SU-DHL-6 (cell line): ENCODE results near the gene KIAA1614.
"Not testable (repeated sequence)": the region's sequence is repeated elsewhere in the genome, so short reads cannot be mapped to it uniquely, and the experiment has no call there.

Experiments
- H2AFZ ChIP-seq: fragments of 200-600 bp; sonication (generic); 2 replicates; pipeline ENCODE4 v1.6.1; 2014; ENCODE audit warnings: low read depth, mild to moderate bottlenecking, moderate library complexity, mixed read lengths, antibody characterized with exemption, low read length; ENCODE audit not compliant: severe bottlenecking
- H3F3A ChIP-seq: fragments of 200-600 bp; shearing (Covaris generic); 2 replicates; pipeline ENCODE4 v1.6.0; 2016; ENCODE audit warnings: antibody characterized with exemption, mild to moderate bottlenecking; ENCODE audit not compliant: insufficient read depth
- H3K27ac ChIP-seq: fragments of 200-600 bp; sonication (generic); 2 replicates; pipeline ENCODE4 v1.5.1; 2016; ENCODE audit warnings: low read depth, mild to moderate bottlenecking, low read length, moderate library complexity, mixed read lengths
- H3K27me3 ChIP-seq: fragments of 200-600 bp; sonication (generic), shearing (Covaris generic); 2 replicates; pipeline ENCODE4 v1.6.0; 2014; ENCODE audit warnings: mild to moderate bottlenecking, low read length
- H3K36me3 ChIP-seq: fragments of 200-600 bp; sonication (generic); 2 replicates; pipeline ENCODE4 v1.6.1; 2014; ENCODE audit warnings: mild to moderate bottlenecking, low read length, mixed read lengths
- H3K4me2 ChIP-seq: fragments of 300-600, 200-600 bp; shearing (Covaris generic), sonication (generic); 2 replicates; pipeline ENCODE4 v1.6.0; 2014; ENCODE audit warnings: low read length, low read depth, mild to moderate bottlenecking; ENCODE audit not compliant: poor library complexity, severe bottlenecking
- H3K4me3 ChIP-seq: fragments of 200-600 bp; sonication (generic); 2 replicates; pipeline ENCODE4 v1.5.1; 2014; ENCODE audit warnings: antibody characterized with exemption, low read length, mild to moderate bottlenecking, mixed read lengths; ENCODE audit not compliant: insufficient read depth, poor library complexity, severe bottlenecking
- H3K79me2 ChIP-seq: fragments of 200-600 bp; sonication (generic); 2 replicates; pipeline ENCODE4 v1.6.1; 2014; ENCODE audit warnings: mild to moderate bottlenecking, low read length, moderate library complexity; ENCODE audit not compliant: insufficient read depth
- H3K9ac ChIP-seq: fragments of 200-600 bp; sonication (generic); 2 replicates; pipeline ENCODE4 v1.7.0; 2014; ENCODE audit warnings: mild to moderate bottlenecking, low read length
- H3K9me2 ChIP-seq: fragments of 200-600 bp; sonication (generic); replicated peaks from 2 replicates; pipeline ENCODE4 v1.6.1; 2014; ENCODE audit warnings: low read length; ENCODE audit not compliant: insufficient read depth
- H3K9me3 ChIP-seq: fragments of 200-600 bp; sonication (generic); 2 replicates; pipeline ENCODE4 v1.6.1; 2014; ENCODE audit warnings: low read length, mixed read lengths; ENCODE audit not compliant: insufficient read depth
- H4K20me1 ChIP-seq: fragments of 200-600 bp; sonication (generic); 2 replicates; pipeline ENCODE4 v1.6.1; 2014; ENCODE audit warnings: low read depth, mild to moderate bottlenecking, antibody characterized with exemption, low read length, moderate library complexity, mixed read lengths
- CTCF ChIP-seq: fragments of 200-600 bp; sonication (generic); IDR thresholded peaks from one replicate; pipeline ENCODE4 v1.5.1; 2017; ENCODE audit warnings: antibody characterized with exemption, mild to moderate bottlenecking, low read length, moderate library complexity; ENCODE audit not compliant: insufficient read depth, poor library complexity, severe bottlenecking
- EZH2phosphoT487 ChIP-seq: fragments of 200-600 bp; sonication (generic), shearing (Covaris generic); conservative IDR thresholded peaks from 2 replicates; pipeline ENCODE4 v1.6.1; 2018; ENCODE audit warnings: mild to moderate bottlenecking, antibody characterized with exemption, low read length, moderate library complexity, mixed read lengths

Gene KIAA1614

GRCh38 chr1:180954801-180955165, 42.1 kb downstream of the KIAA1614 start:
- H3K27ac ChIP-seq = no peak overlapping the region
- H3K36me3 ChIP-seq = no peaks in the 10 kb centered on the region

GRCh38 chr1:180956028-180956640, 43.4 kb downstream of the KIAA1614 start:
- Histone ChIP-seq H3K27ac (no peak overlapping the region), H3K4me2 (no peak overlapping the region), H4K20me1 (no peaks in the 10 kb centered on the region), H3F3A (no peaks in the 10 kb centered on the region), H3K36me3 (0 out of 2 replicates have a peak, but pooled peaks cover 3% of the 10 kb centered on the region), H3K27me3 (no peaks in the 10 kb centered on the region), H2AFZ (no peak overlapping the region), H3K9me2 (no peaks in the 10 kb centered on the region), H3K79me2 (no peaks in the 10 kb centered on the region), H3K9ac (no peak overlapping the region), H3K4me3 (no peak overlapping the region), H3K9me3 (no peaks in the 10 kb centered on the region)
- TF ChIP-seq EZH2phosphoT487 (no peak), CTCF (no peak)

More at GRCh38 chr1:180954801-180955165, 42.1 kb downstream of the KIAA1614 start:
- Histone ChIP-seq H4K20me1 (no peaks in the 10 kb centered on the region), H3K27me3 (no peaks in the 10 kb centered on the region), H3F3A (no peaks in the 10 kb centered on the region), H3K4me2 (no peak overlapping the region), H2AFZ (no peak overlapping the region), H3K4me3 (no peak overlapping the region), H3K9ac (no peak overlapping the region), H3K9me2 (no peaks in the 10 kb centered on the region), H3K79me2 (no peaks in the 10 kb centered on the region), H3K9me3 (no peaks in the 10 kb centered on the region)
- TF ChIP-seq CTCF = no peak

- not testable (repeated sequence) for H3K4me3 ChIP-seq, H3F3A ChIP-seq, H3K4me2 ChIP-seq, H3K27me3 ChIP-seq, H3K27ac ChIP-seq, H3K36me3 ChIP-seq, H3K79me2 ChIP-seq, H3K9ac ChIP-seq, H2AFZ ChIP-seq, H3K9me2 ChIP-seq, H3K9me3 ChIP-seq, H4K20me1 ChIP-seq
These were observed 46.9 kb downstream of the KIAA1614 start for GRCh38 chr1:180959620-180960019.

- no peaks in the 10 kb centered on the region for H3K9me2 ChIP-seq
- TF ChIP-seq EZH2phosphoT487 = no peak
- TF ChIP-seq CTCF = no peak
- no peaks in the 10 kb centered on the region for H3F3A ChIP-seq
- no peaks in the 10 kb centered on the region for H3K27me3 ChIP-seq
- no peaks in the 10 kb centered on the region for H3K9me3 ChIP-seq
- no peak overlapping the region for H3K4me3 ChIP-seq
- H3K9ac ChIP-seq = no peak overlapping the region
- no peak overlapping the region for H3K27ac ChIP-seq
- H4K20me1 ChIP-seq = no peaks in the 10 kb centered on the region
- H2AFZ ChIP-seq = no peak overlapping the region
- no peak overlapping the region for H3K4me2 ChIP-seq
- no peaks in the 10 kb centered on the region for H3K79me2 ChIP-seq
- H3K36me3 ChIP-seq = 0 out of 2 replicates have a peak, but pooled peaks cover 3% of the 10 kb centered on the region
These were observed 48.9 kb downstream of the KIAA1614 start for GRCh38 chr1:180961622-180962021.
